Putamen (tissue), 1 donor: ENCODE data around the gene NUBPL.
"Not testable (repeated sequence)": the region's sequence is repeated elsewhere in the genome, so short reads cannot be mapped to it uniquely, and the experiment has no call there.

Experiments used
- DNase-seq: peaks from one replicate; pipeline ENCODE4 v3.0.0-alpha.2; 2016; ENCODE audit warnings: low spot score

The NUBPL gene

GRCh38 chr14:31813724-31814490 is 252.7 kb downstream of the NUBPL start:
- not testable (repeated sequence) for DNase-seq

- no peak for DNase-seq
Observed at GRCh38 chr14:31819281-31819680, 258.1 kb downstream of the NUBPL start.

GRCh38 chr14:31825459-31825858 is 264.3 kb downstream of the NUBPL start:
- DNase-seq = no peak

- DNase-seq = no peak
Observed at GRCh38 chr14:31827325-31827724, 266.1 kb downstream of the NUBPL start.

GRCh38 chr14:31828946-31829868 is 268.0 kb downstream of the NUBPL start:
- DNase-seq = no peak

- no peak for DNase-seq
Observed at GRCh38 chr14:31834616-31835015, 273.4 kb downstream of the NUBPL start.

GRCh38 chr14:31835049-31835448 is 273.8 kb downstream of the NUBPL start:
- DNase-seq = no peak

- DNase-seq = no peak
Observed at GRCh38 chr14:31837031-31837430, 275.8 kb downstream of the NUBPL start.

GRCh38 chr14:31842899-31843298 is 281.7 kb downstream of the NUBPL start:
- no peak for DNase-seq

GRCh38 chr14:31843361-31844091 is 282.3 kb downstream of the NUBPL start:
- DNase-seq = no peak

- no peak for DNase-seq
Observed at GRCh38 chr14:31854508-31855075, 293.4 kb downstream of the NUBPL start.

GRCh38 chr14:31855262-31855661 is 294.1 kb downstream of the NUBPL start:
- DNase-seq = no peak

- DNase-seq = not testable (repeated sequence)
Observed at GRCh38 chr14:31856003-31856402, 294.8 kb downstream of the NUBPL start.

GRCh38 chr14:31858868-31859267 is 297.7 kb downstream of the NUBPL start:
- no peak for DNase-seq

GRCh38 chr14:31864937-31865855 is 304.0 kb downstream of the NUBPL start:
- no peak for DNase-seq

GRCh38 chr14:31867570-31867969 is 306.4 kb downstream of the NUBPL start:
- no peak for DNase-seq

- DNase-seq = not testable (repeated sequence)
Observed at GRCh38 chr14:31868096-31868495, 306.9 kb downstream of the NUBPL start.

GRCh38 chr14:31876741-31877140 is 315.5 kb downstream of the NUBPL start:
- DNase-seq = no peak

GRCh38 chr14:31877255-31877798 is 316.1 kb downstream of the NUBPL start:
- no peak for DNase-seq

GRCh38 chr14:31879661-31880348 is 318.6 kb downstream of the NUBPL start:
- DNase-seq = no peak
